Neutrophil (primary cell): ENCODE measurements around the gene LOX.

Source experiments
- H3K27ac ChIP-seq: fragments of 200-600 bp; sonication (generic); 2 replicates; pipeline ENCODE4 v1.5.1; 2016; ENCODE audit warnings: mild to moderate bottlenecking, moderate library complexity
- H3K27me3 ChIP-seq: fragments of 200-600 bp; sonication (generic); 2 replicates; pipeline ENCODE4 v1.6.0; 2016; ENCODE audit warnings: mild to moderate bottlenecking
- H3K36me3 ChIP-seq: fragments of 200-600 bp; sonication (generic); 2 replicates; pipeline ENCODE4 v1.5.1; 2017
- H3K4me1 ChIP-seq, 2 experiments: fragments of 200-600 bp in 1 of 2; sonication (generic) in 1 of 2; 1 replicate in 1 of 2; 2 replicates in 1 of 2; pipeline versions ENCODE4 v1.5.1 to v1.6.1; 2013 to 2016; ENCODE audit warnings: low read depth in 1 of 2, low read length in 1 of 2, mild to moderate bottlenecking in 1 of 2, moderate library complexity in 1 of 2; ENCODE audit not compliant: control insufficient read depth in 1 of 2, insufficient read depth in 1 of 2
- H3K4me3 ChIP-seq, 2 experiments: fragments of 200-600 bp in 1 of 2; sonication (generic) in 1 of 2; 1 replicate in 1 of 2; 2 replicates in 1 of 2; pipeline ENCODE4 v1.5.1; 2013 to 2016; ENCODE audit warnings: low read depth in 1 of 2, low read length in 1 of 2, mild to moderate bottlenecking in 1 of 2, moderate library complexity in 1 of 2
- H3K9me3 ChIP-seq: fragments of 200-600 bp; sonication (generic); 2 replicates; pipeline ENCODE4 v1.5.1; 2016
- CTCF ChIP-seq: fragments of 200-600 bp; sonication (generic); IDR thresholded peaks from 2 replicates; pipeline ENCODE4 v1.5.1; 2016; ENCODE audit warnings: antibody characterized with exemption

Gene LOX

GRCh38 chr5:122107016-122107415, 29.0 kb upstream of the LOX start:
- no peaks in the 10 kb centered on the region for H3K27me3 ChIP-seq
- TF ChIP-seq CTCF = no peak

GRCh38 chr5:122105909-122106308, 27.9 kb upstream of the LOX start:
- Histone ChIP-seq H3K9me3 (no peaks in the 10 kb centered on the region), H3K27ac (no peak overlapping the region), H3K4me3 (no peak overlapping the region), H3K36me3 (no peaks in the 10 kb centered on the region), H3K4me1 (no peaks in the 10 kb centered on the region), H3K27me3 (no peaks in the 10 kb centered on the region)
- no peak for TF ChIP-seq CTCF

More at GRCh38 chr5:122107016-122107415, 29.0 kb upstream of the LOX start:
- no peaks in the 10 kb centered on the region for H3K36me3 ChIP-seq
- no peaks in the 10 kb centered on the region for H3K4me1 ChIP-seq
- H3K27ac ChIP-seq = no peak overlapping the region
- no peaks in the 10 kb centered on the region for H3K9me3 ChIP-seq
- no peak overlapping the region for H3K4me3 ChIP-seq

GRCh38 chr5:122102825-122103224, 24.8 kb upstream of the LOX start:
- H3K9me3 ChIP-seq = no peaks in the 10 kb centered on the region
- H3K27me3 ChIP-seq = no peaks in the 10 kb centered on the region
- no peaks in the 10 kb centered on the region for H3K36me3 ChIP-seq
- H3K27ac ChIP-seq = no peak overlapping the region
- no peaks in the 10 kb centered on the region for H3K4me1 ChIP-seq
- no peak overlapping the region for H3K4me3 ChIP-seq
- no peak for TF ChIP-seq CTCF

- H3K27ac ChIP-seq = no peak overlapping the region
- H3K9me3 ChIP-seq = no peaks in the 10 kb centered on the region
- no peaks in the 10 kb centered on the region for H3K27me3 ChIP-seq
- H3K36me3 ChIP-seq = no peaks in the 10 kb centered on the region
- H3K4me3 ChIP-seq = no peak overlapping the region
- H3K4me1 ChIP-seq = no peaks in the 10 kb centered on the region
- TF ChIP-seq CTCF = no peak
These were observed 23.7 kb upstream of the LOX start for GRCh38 chr5:122101636-122102285.

- no peak for TF ChIP-seq CTCF
- H3K4me1 ChIP-seq = no peaks in the 10 kb centered on the region
These were observed 21.2 kb upstream of the LOX start for GRCh38 chr5:122099060-122099790.

More at GRCh38 chr5:122099060-122099790, 21.2 kb upstream of the LOX start:
- Histone ChIP-seq H3K9me3 (no peaks in the 10 kb centered on the region), H3K27ac (no peak overlapping the region), H3K27me3 (no peaks in the 10 kb centered on the region), H3K36me3 (no peaks in the 10 kb centered on the region), H3K4me3 (no peak overlapping the region)
